Mesothelial cell of epicardium (in vitro differentiated cells): ENCODE results near the gene CCDC69. TPM values are rescaled to one million over a fixed set of nuclear protein-coding genes. Genes with fewer than 3 reads are reported as not detected.

Experiments used
- DNase-seq, 2 experiments: peaks; one replicate each; pipeline ENCODE4 v3.0.0; 2021; ENCODE audit warnings: low spot score in 2 of 2; ENCODE audit not compliant: unreplicated experiment in 2 of 2
- H3K27ac Mint-ChIP-seq: 2 replicates; pipeline ENCODE4 v1.8.0; 2021; ENCODE audit warnings: mixed read lengths
- H3K27me3 Mint-ChIP-seq: 2 replicates; pipeline ENCODE4 v1.8.0; 2021; ENCODE audit warnings: low read depth, mixed read lengths
- H3K36me3 Mint-ChIP-seq: 2 replicates; pipeline ENCODE4 v1.8.0; 2021; ENCODE audit warnings: mixed read lengths
- H3K4me1 Mint-ChIP-seq: 2 replicates; pipeline ENCODE4 v1.8.0; 2021; ENCODE audit warnings: mixed read lengths
- H3K4me3 Mint-ChIP-seq: 2 replicates; pipeline ENCODE4 v1.8.0; 2021; ENCODE audit warnings: mild to moderate bottlenecking, moderate library complexity, mixed read lengths
- H3K9me3 Mint-ChIP-seq: 2 replicates; pipeline ENCODE4 v1.8.0; 2021; ENCODE audit warnings: mixed read lengths
- CTCF ChIP-seq: fragments of 200-600 bp; sonication (generic); IDR thresholded peaks from one replicate; pipeline ENCODE4 v1.5.0; 2021; ENCODE audit warnings: antibody characterized with exemption; ENCODE audit not compliant: unreplicated experiment
- total RNA-seq: library from RNA; stranded (reverse); gene quantifications from 3 replicates; pipeline ENCODE4 v1.2.1, GENCODE V29; 2021

The CCDC69 gene
- total RNA-seq, 1 donor from 2014 or later: 4.8 TPM

- Mint-ChIP-seq H3K27me3 (peaks cover 2% of the 10 kb centered on the region), H3K4me3 (no peak overlapping the region), H3K36me3 (no peaks in the 10 kb centered on the region), H3K9me3 (no peaks in the 10 kb centered on the region), H3K27ac (no peak overlapping the region), H3K4me1 (peaks cover 14% of the 10 kb centered on the region)
- no peak for DNase-seq
- TF ChIP-seq CTCF: no peak
Observed at GRCh38 chr5:151182524-151182900, 41.4 kb downstream of the CCDC69 start.

GRCh38 chr5:151181818-151182523 lies 41.9 kb downstream of the CCDC69 start:
- Mint-ChIP-seq H3K4me1 (peaks cover 14% of the 10 kb centered on the region), H3K9me3 (no peaks in the 10 kb centered on the region), H3K27ac (no peak overlapping the region), H3K4me3 (no peak overlapping the region), H3K27me3 (peaks cover 2% of the 10 kb centered on the region), H3K36me3 (no peaks in the 10 kb centered on the region)
- TF ChIP-seq CTCF: no peak
- no peak for DNase-seq

GRCh38 chr5:151180291-151180690 lies 43.6 kb downstream of the CCDC69 start:
- Mint-ChIP-seq H3K27me3 (peaks cover 2% of the 10 kb centered on the region), H3K4me1 (peaks cover 14% of the 10 kb centered on the region), H3K27ac (no peak overlapping the region), H3K36me3 (no peaks in the 10 kb centered on the region), H3K9me3 (no peaks in the 10 kb centered on the region), H3K4me3 (no peak overlapping the region)
- no peak for DNase-seq
- TF ChIP-seq CTCF: no peak

- no peaks in the 10 kb centered on the region for H3K9me3 Mint-ChIP-seq
- peaks cover 2% of the 10 kb centered on the region for H3K27me3 Mint-ChIP-seq
- H3K4me1 Mint-ChIP-seq: peaks cover 14% of the 10 kb centered on the region
- no peak for TF ChIP-seq CTCF
- DNase-seq: no peak
- H3K27ac Mint-ChIP-seq: no peak overlapping the region
- H3K4me3 Mint-ChIP-seq: no peak overlapping the region
- no peaks in the 10 kb centered on the region for H3K36me3 Mint-ChIP-seq
Observed at GRCh38 chr5:151179489-151179840, 44.4 kb downstream of the CCDC69 start.

- Mint-ChIP-seq H3K4me1 (peaks cover 8% of the 10 kb centered on the region), H3K27ac (no peak overlapping the region), H3K4me3 (no peak overlapping the region), H3K27me3 (peaks cover 3% of the 10 kb centered on the region), H3K9me3 (no peaks in the 10 kb centered on the region), H3K36me3 (no peaks in the 10 kb centered on the region)
- TF ChIP-seq CTCF: no peak
- DNase-seq: no peak
Observed at GRCh38 chr5:151178777-151179488, 45.0 kb downstream of the CCDC69 start.
